ENCODE results near the gene NOTCH3. TPM values are rescaled to one million over a fixed set of nuclear protein-coding genes. Genes with fewer than 3 reads are reported as not detected.

Gene NOTCH3
- total RNA-seq, 1 donor from 2014 or later = 124 TPM

GRCh38 chr19:15177269-15178116 lies 23.3 kb downstream of the NOTCH3 start:
- intact Hi-C loops (cut with DNase I) = loop anchor here (5.0 kb wide), 2 partner anchors 75 to 380 kb away; no protein-coding TSS in a partner anchor
- ATAC-seq (peak; percentile 75), DNase-seq (ENCODE audit: low spot score) (peak; percentile 91)

- ATAC-seq (no peak), DNase-seq (ENCODE audit: low spot score) (no peak)
- intact Hi-C loops (cut with DNase I) = loop anchor here (5.0 kb wide), 2 partner anchors 77 to 382 kb away; no protein-coding TSS in a partner anchor
These were observed 25.2 kb downstream of the NOTCH3 start for GRCh38 chr19:15175609-15176008.

- intact Hi-C loops (cut with DNase I) = no loop called here
- DNase-seq (ENCODE audit: low spot score) (no peak), ATAC-seq (no peak)
These were observed 26.9 kb downstream of the NOTCH3 start for GRCh38 chr19:15173746-15174404.

- intact Hi-C loops (cut with DNase I) = no loop called here
- ATAC-seq = no peak
- DNase-seq (ENCODE audit: low spot score) = no peak
These were observed 30.4 kb downstream of the NOTCH3 start for GRCh38 chr19:15170345-15170744.

- intact Hi-C loops (cut with DNase I) = no loop called here
- no peak for DNase-seq (ENCODE audit: low spot score)
These were observed 31.1 kb downstream of the NOTCH3 start for GRCh38 chr19:15169541-15170285.

GRCh38 chr19:15166700-15167099 lies 34.1 kb downstream of the NOTCH3 start:
- DNase-seq (ENCODE audit: low spot score) (no peak), ATAC-seq (no peak)
- intact Hi-C loops (cut with DNase I) = no loop called here

More at GRCh38 chr19:15169541-15170285, 31.1 kb downstream of the NOTCH3 start:
- no peak for ATAC-seq

GRCh38 chr19:15161028-15161984 lies 39.5 kb downstream of the NOTCH3 start:
- no peak for DNase-seq (ENCODE audit: low spot score)
- intact Hi-C loops (cut with DNase I) = no loop called here
- peak; percentile 21 for ATAC-seq

GRCh38 chr19:15159251-15159650 lies 41.5 kb downstream of the NOTCH3 start:
- ATAC-seq (no peak), DNase-seq (ENCODE audit: low spot score) (no peak)
- intact Hi-C loops (cut with DNase I) = no loop called here

- ATAC-seq (no peak), DNase-seq (ENCODE audit: low spot score) (no peak)
- intact Hi-C loops (cut with DNase I) = no loop called here
These were observed 44.4 kb downstream of the NOTCH3 start for GRCh38 chr19:15156391-15156790.

GRCh38 chr19:15155296-15155695 lies 45.5 kb downstream of the NOTCH3 start:
- ATAC-seq (no peak), DNase-seq (ENCODE audit: low spot score) (no peak)
- intact Hi-C loops (cut with DNase I) = no loop called here

GRCh38 chr19:15154002-15154612 lies 46.7 kb downstream of the NOTCH3 start:
- ATAC-seq (no peak), DNase-seq (ENCODE audit: low spot score) (no peak)
- intact Hi-C loops (cut with DNase I) = loop anchor here (5.0 kb wide), 1 partner anchor 62 kb away; no protein-coding TSS in a partner anchor

- ATAC-seq (no peak), DNase-seq (ENCODE audit: low spot score) (no peak)
- intact Hi-C loops (cut with DNase I) = loop anchor here (5.0 kb wide), 1 partner anchor 57 kb away; no protein-coding TSS in a partner anchor
These were observed 51.1 kb downstream of the NOTCH3 start for GRCh38 chr19:15149737-15150136.

GRCh38 chr19:15147090-15147489 lies 53.7 kb downstream of the NOTCH3 start:
- no peak for DNase-seq (ENCODE audit: low spot score)
- no peak for ATAC-seq
- intact Hi-C loops (cut with DNase I) = no loop called here

- ATAC-seq (no peak), DNase-seq (ENCODE audit: low spot score) (no peak)
- intact Hi-C loops (cut with DNase I) = no loop called here
These were observed 56.6 kb downstream of the NOTCH3 start for GRCh38 chr19:15144046-15144646.

GRCh38 chr19:15142313-15142712 lies 58.5 kb downstream of the NOTCH3 start:
- DNase-seq (ENCODE audit: low spot score) (no peak), ATAC-seq (no peak)
- intact Hi-C loops (cut with DNase I) = no loop called here

- intact Hi-C loops (cut with DNase I) = no loop called here
- DNase-seq (ENCODE audit: low spot score) = no peak
- ATAC-seq = no peak
These were observed 59.7 kb downstream of the NOTCH3 start for GRCh38 chr19:15141143-15141542.

GRCh38 chr19:15138427-15138826 lies 62.4 kb downstream of the NOTCH3 start:
- intact Hi-C loops (cut with DNase I) = no loop called here
- DNase-seq (ENCODE audit: low spot score) (no peak), ATAC-seq (no peak)

GRCh38 chr19:15137777-15138176 lies 63.0 kb downstream of the NOTCH3 start:
- intact Hi-C loops (cut with DNase I) = no loop called here
- DNase-seq (ENCODE audit: low spot score) (no peak), ATAC-seq (no peak)
